VCaP (cell line): Measurements from ENCODE around the gene ACOX2.

ENCODE experiments used
- H3K27ac ChIP-seq: fragments of 450-650 bp; 2 replicates; pipeline ENCODE4 v1.5.1; 2017
- TF ChIP-seq, protein P1 (sequence below): fragments of 450-650 bp; conservative IDR thresholded peaks from 2 replicates; pipeline ENCODE4 v1.5.1; 2017; ENCODE audit warnings: mild to moderate bottlenecking, moderate library complexity

ACOX2 gene

DNA sequence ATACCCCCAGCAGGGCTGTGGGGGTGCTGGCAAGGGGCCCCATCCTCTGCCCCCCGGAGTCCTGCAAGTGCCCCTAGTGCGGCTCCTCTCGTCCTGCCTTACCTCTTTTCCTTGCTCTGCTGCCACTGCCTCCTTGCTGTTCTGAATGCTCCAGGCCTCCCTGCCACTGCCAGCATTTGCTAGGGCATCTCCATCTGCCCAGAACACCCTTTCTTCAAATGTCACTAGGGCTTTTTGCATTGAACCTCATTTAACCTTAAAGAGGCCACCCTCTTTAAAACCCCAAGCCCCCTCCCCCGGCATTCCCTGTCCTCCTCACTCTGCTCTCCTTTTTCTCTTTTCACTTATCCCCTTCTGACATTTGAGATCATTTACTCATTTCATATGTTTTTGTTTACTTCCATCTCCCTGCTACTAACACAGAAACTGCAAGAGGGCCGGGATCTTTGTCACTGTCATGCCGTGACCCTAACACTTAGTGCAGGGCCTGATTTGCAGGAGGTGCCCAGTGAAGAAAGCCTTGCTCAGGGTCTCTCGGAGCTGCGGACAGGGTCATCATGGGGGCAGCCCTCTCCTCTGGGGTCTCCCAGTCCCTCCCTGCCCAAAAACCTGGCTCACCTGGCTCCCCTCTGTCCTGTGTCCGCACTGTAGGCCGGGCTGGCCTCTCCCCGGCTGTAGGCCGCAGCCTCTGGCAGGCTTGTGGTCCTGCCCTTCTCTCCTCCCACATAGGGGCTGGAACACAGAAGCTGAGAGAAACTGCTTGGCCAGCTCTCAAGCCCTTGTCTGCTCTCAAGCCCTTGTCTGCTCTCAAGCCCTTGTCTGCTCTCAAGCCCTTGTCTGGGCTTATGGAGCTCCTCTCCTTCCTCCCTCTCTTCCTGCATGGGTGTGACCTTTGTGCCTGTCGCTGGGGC, at the start of gene ACOX2:
ACOX2 (minus strand) TSS at position 690 of the 911 bp plus-strand sequence. CDS start 2,084 bp downstream, outside the sequence.
- TF ChIP-seq, protein P1, sequence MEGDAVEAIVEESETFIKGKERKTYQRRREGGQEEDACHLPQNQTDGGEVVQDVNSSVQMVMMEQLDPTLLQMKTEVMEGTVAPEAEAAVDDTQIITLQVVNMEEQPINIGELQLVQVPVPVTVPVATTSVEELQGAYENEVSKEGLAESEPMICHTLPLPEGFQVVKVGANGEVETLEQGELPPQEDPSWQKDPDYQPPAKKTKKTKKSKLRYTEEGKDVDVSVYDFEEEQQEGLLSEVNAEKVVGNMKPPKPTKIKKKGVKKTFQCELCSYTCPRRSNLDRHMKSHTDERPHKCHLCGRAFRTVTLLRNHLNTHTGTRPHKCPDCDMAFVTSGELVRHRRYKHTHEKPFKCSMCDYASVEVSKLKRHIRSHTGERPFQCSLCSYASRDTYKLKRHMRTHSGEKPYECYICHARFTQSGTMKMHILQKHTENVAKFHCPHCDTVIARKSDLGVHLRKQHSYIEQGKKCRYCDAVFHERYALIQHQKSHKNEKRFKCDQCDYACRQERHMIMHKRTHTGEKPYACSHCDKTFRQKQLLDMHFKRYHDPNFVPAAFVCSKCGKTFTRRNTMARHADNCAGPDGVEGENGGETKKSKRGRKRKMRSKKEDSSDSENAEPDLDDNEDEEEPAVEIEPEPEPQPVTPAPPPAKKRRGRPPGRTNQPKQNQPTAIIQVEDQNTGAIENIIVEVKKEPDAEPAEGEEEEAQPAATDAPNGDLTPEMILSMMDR, result no peak
- H3K27ac ChIP-seq, result peak within 1 kb of the TSS; percentile 95

DNA sequence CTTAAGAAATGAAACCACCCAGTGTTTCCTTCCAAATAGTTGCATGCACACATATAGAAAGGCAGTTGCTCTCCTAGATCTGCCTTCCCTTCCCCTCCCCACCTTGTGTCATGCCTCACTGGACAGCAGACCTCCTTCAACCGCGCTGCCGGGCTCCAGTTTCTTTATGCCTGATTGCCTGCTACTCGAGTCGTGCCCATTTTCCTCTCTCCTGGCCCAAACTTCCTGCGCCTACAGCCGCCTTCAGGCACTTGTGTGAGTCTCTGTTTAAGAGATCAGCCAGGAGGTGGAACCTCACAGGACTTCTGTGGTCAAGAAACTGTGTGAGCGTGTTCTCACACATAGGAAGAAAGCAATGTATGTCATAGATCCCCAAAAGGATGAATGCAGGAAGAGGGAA, 49.0 kb upstream of the ACOX2 start:
- H3K27ac ChIP-seq, result no peak overlapping the region
- TF ChIP-seq, protein P1, result no peak

DNA sequence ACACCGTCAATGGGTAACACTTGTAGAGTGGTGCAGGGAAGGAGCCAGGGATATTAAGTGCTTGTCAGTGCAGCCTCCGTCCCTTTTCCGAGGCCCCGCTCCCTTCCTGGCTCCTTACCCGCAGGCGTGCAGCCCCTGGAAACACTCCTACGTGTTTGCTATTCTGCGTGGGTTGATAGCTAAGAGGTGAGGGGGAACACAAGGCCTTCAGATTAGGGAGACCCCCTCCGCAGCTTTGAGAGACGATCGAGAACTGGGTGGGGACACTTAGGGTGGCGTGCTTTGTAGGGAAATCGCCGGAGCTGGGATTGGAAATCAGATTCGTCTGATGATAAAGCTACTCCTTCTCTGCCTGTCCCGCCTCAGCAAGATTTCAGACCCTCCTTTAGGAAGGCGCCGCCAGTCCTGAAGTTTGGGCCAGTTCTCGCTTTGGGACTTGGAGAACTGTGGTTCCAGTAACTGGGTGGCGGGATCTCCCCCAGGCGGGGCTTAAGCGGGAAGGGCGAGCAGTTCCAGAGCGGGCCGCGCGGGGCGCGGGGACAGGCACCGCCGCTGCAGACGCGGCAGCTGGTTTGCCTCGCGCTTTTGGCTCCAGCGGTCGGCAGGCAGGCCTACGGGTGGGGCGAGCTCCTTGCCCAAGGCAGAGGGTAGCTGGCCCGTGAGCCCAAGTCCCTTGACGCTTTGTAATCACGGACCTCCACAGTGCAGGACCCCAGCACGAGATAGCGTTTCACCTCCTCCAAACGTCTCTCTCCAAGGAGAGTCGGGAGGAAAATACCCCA, 48.2 kb upstream of the ACOX2 start:
- TF ChIP-seq, protein P1, result peak; percentile 77
- H3K27ac ChIP-seq, result peak overlapping the region; percentile 44; the same call in 1 of the 2 replicates

DNA sequence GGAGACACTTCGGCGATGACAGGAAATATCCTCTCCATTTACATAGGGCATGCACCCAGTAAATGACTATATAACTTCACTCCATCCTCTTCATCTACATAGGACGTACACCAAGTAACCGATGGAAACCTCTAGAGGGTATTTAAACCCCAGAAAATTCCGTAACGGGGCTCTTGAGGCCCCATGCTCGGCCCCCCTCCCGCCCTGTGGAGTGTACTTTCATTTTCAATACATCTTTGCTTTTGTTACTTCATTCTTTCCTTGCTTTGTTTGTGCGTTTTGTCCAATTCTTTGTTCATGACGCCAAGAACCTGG, 47.7 kb upstream of the ACOX2 start:
- TF ChIP-seq, protein P1, result no peak
- peak overlapping the region; percentile 44; the same call in 1 of the 2 replicates for H3K27ac ChIP-seq

DNA sequence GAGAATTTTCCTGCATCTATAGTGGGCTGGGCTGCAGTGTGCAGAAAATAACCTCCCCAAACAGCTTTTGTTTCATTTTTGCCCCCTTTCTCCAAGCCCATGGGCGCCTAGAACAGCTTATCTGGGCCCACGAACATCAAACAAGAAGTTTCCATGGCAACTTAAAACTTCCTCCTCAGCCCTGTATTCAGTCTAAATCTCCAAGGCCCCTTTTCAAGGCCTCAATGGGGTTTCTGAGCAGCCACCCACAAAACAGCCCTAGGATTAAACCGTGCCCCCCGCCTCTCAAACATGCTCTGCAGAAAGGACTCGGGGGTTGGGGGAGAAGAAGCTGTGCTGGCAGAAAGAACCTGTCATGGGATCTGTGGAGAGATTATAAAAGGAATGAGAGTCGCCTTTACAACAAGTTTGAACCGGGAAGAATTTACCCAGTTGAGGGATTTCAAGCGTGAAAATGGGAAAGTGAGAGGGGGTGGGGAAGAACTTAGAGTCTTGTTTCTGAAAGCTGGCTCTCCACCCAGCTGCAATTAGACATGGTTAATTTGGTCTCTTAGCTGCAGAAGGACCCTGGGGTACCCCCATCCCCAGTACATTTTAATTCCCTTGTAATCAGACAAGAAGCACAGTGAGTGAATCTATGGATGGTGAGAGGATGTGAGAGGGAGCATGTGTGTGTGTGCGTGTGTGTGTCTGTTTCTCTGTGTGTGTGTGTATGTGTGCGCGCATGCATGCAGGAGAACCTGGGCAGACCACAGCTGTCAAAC, 44.5 kb upstream of the ACOX2 start:
- TF ChIP-seq, protein P1, result no peak
- peak overlapping the region; percentile 13; the same call in 1 of the 2 replicates for H3K27ac ChIP-seq

DNA sequence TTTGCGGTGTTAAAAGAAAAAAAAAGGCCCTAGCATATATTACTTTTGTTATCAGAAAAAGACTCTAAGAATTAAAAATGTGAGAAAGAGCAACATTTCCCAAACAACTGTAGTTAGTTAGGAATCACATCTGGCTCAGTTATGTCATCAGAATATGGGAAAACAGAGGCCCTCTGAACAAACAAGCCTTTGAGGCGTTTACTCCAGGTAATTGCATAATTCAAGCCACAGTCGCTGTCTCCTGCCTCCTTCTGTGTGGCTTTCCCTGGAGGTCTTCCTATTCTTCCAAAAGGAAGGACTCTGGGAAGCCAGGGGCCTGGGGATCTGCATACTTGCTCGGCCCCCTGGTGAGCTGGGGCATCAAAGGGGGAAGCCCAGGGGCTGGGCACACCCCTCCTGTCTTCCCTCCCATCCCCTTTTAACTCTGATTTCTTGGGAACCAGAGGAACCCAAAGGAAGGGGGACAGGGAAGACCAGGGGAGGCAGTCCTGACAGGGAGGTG, 43.9 kb upstream of the ACOX2 start:
- TF ChIP-seq, protein P1, result no peak
- no peak overlapping the region; the same call in 1 of the 2 replicates for H3K27ac ChIP-seq
